NB4 (cell line): Measurements from ENCODE around the gene ADGRG1.

Experiments used
- DNase-seq: peaks from one replicate; pipeline ENCODE4 v3.0.0; 2010; ENCODE audit warnings: low read depth
- H3K4me3 ChIP-seq: one replicate; pipeline ENCODE4 v1.5.1; 2011; ENCODE audit warnings: mild to moderate bottlenecking, low read depth, low read length, moderate library complexity
- MYC ChIP-seq: IDR thresholded peaks from 2 replicates; pipeline ENCODE4 v1.6.1; 2011; ENCODE audit warnings: low read depth, low read length
- POLR2A ChIP-seq: IDR thresholded peaks from 2 replicates; pipeline ENCODE4 v1.6.1; 2011; ENCODE audit warnings: mild to moderate bottlenecking; ENCODE audit not compliant: insufficient read length; ENCODE audit errors: extremely low read depth
- TF ChIP-seq, protein P1 (sequence below): IDR thresholded peaks from 2 replicates; pipeline ENCODE4 v1.6.1; 2011; ENCODE audit warnings: low read depth, low read length
- TF ChIP-seq, protein P2 (sequence below): IDR thresholded peaks from one replicate; pipeline ENCODE4 v1.5.1; 2012; ENCODE audit warnings: low read depth, low read length

ADGRG1 gene

DNA sequence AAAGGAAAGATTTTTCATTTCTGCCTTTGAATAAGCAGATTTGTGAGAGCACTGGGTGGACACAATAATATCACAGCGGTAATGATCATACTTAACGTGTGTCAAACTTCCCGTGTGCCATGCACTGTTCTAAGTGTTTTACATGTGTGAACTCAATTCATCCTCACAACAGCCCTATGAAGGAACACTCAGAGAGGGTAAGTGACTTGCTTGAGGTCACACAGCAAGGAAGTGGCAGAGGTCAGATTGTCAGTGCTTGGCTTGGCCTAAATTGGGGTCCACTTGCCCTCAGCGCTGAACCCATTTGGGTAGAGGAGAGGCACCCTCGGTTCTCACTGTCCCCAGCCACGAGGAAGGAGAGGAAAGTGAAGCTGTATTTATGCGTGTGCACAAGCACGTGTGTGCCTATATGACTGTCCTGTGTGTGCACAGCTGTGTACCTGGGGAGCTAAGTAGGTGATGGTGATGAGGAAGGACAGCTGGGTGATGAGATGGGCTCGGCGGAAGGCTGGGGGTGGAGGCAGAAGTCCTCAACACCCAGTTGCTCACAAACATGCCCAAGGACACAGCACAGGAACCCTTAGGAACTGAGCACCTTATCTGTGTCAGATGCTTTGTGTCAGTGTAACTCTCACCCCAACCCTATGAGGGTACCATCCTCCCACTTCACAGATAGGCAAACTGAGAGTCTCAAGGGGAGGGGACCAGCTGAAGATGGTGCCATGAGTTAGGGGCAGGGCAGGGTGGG, 29.9 kb downstream of the ADGRG1 start:
- DNase-seq, result no peak
- no peak for TF ChIP-seq MYC
- TF ChIP-seq, protein P1, sequence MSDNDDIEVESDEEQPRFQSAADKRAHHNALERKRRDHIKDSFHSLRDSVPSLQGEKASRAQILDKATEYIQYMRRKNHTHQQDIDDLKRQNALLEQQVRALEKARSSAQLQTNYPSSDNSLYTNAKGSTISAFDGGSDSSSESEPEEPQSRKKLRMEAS, result no peak
- TF ChIP-seq, protein P2, sequence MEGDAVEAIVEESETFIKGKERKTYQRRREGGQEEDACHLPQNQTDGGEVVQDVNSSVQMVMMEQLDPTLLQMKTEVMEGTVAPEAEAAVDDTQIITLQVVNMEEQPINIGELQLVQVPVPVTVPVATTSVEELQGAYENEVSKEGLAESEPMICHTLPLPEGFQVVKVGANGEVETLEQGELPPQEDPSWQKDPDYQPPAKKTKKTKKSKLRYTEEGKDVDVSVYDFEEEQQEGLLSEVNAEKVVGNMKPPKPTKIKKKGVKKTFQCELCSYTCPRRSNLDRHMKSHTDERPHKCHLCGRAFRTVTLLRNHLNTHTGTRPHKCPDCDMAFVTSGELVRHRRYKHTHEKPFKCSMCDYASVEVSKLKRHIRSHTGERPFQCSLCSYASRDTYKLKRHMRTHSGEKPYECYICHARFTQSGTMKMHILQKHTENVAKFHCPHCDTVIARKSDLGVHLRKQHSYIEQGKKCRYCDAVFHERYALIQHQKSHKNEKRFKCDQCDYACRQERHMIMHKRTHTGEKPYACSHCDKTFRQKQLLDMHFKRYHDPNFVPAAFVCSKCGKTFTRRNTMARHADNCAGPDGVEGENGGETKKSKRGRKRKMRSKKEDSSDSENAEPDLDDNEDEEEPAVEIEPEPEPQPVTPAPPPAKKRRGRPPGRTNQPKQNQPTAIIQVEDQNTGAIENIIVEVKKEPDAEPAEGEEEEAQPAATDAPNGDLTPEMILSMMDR, result no peak
- no peak for TF ChIP-seq POLR2A
- no peak overlapping the region for H3K4me3 ChIP-seq

DNA sequence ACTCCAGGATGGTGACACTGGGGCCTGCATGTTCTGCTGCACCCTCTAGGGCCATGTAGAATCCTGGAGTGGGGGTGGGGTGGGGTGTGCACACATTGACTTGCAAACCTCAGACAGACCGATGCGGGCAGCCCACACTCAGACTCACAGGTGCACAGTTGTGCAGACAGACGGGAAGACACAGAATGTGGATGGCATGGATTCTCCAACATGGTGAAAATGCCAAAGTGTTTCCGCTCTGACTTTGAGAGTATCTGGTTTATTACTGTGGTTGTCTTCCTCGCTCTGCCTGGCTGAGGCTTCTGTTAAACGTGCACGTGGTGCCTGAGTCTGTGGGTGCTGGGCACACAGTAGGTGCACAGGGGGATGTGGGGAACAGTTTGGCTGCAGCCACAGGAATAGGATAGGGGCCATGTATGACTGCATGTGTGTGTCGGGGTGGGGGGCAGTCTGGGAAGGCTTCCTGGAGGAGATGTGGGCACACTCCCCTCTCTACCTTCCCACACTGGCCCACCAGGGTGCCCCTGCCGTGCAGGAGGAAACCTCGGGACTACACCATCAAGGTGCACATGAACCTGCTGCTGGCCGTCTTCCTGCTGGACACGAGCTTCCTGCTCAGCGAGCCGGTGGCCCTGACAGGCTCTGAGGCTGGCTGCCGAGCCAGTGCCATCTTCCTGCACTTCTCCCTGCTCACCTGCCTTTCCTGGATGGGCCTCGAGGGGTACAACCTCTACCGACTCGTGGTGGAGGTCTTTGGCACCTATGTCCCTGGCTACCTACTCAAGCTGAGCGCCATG, 30.6 kb downstream of the ADGRG1 start:
- no peak for DNase-seq
- no peak overlapping the region for H3K4me3 ChIP-seq
- TF ChIP-seq, protein P2, result no peak
- no peak for TF ChIP-seq POLR2A
- TF ChIP-seq, protein P1, result no peak
- no peak for TF ChIP-seq MYC

DNA sequence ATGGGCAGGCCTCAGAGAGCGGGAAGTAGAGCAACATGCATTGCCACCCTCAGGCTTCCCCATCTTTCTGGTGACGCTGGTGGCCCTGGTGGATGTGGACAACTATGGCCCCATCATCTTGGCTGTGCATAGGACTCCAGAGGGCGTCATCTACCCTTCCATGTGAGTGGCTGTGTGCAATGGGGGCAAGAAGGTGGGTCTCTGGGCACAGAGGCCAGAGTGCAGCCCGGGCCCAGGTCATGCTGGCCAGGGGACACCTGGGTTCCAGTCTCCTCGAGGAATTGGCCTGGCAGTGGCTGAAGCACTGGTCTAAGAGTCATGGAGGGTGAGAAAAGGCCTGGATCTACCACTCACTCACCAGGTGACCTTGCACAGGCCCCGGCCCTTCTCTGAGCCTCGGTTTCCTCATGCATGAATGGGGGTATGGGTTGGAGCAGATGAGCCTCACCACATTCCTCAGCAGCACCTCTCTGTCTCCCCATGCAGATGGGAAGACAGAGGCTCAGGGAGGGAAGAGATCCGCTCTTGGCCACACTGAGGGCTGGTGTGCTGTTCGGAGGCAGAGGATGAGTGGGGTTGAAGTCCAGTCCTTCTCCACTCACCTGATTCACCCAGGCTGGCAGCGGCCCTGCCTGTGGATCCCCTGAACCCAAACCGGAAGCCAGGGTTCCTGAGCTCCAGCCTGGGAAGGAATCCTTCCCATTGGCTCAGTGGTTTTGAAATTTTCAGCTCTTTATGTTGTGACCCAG, 32.5 kb downstream of the ADGRG1 start:
- no peak overlapping the region for H3K4me3 ChIP-seq
- DNase-seq, result peak; percentile 51
- TF ChIP-seq, protein P2, result peak; percentile 35
- TF ChIP-seq, protein P1, result no peak

DNA sequence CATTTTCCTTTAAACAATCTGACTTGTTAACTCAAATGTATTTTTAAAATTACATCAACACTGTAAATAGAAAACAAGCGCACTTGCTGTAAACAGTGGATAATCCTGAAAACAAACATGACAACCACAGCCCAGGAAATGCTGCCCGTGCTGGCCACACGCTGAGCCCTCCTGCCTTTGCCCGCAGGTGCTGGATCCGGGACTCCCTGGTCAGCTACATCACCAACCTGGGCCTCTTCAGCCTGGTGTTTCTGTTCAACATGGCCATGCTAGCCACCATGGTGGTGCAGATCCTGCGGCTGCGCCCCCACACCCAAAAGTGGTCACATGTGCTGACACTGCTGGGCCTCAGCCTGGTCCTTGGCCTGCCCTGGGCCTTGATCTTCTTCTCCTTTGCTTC, 33.1 kb downstream of the ADGRG1 start:
- TF ChIP-seq MYC (no peak), POLR2A (no peak)
- TF ChIP-seq, protein P1, result no peak
- TF ChIP-seq, protein P2, result no peak

DNA sequence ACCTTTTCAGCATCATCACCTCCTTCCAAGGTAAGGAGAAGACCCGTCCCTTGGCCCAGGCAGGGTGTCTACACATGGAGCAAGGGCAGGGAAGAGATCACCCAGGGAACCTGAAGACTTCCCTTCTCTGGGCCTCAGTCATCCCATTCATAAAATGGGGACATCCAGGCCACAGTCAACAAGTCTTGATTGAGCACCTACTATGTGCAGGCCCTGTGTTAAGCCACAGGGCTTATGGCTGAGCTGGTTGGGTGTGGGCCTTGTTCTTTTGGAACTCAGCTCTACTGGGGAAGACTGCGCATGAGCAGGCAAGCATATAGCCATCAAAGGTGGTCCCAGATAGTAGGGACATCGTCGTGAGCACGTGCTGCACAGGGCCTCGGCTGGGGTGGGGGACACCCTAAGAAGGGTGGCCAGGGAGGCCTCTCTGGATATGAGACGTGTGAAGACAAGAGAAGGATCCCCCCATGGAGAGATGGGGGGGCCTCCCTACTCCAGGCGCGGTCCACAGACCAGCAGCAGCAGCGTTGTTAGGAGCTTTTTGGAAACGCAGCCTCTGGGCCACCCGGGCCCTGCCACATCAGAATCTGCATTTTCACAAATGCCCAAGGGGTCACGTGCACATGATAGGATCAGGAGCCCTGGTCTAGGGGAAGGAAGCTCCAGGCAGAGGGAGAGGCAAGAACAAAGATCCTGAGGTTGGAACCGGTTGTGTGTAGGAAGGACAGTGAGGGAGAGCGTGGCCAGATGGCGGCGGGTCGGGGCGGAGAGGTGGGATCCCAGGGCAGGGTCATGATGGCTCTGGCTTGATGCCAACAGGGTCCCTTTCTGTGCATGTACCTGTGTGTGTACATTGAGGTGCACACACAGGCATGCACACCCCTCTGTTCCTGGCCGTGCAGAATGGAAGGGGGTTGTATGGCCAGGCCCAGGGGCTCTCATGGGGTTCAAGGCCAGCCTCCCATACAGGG, 33.8 kb downstream of the ADGRG1 start:
- TF ChIP-seq, protein P2, result no peak
- TF ChIP-seq, protein P1, result no peak
- TF ChIP-seq MYC (no peak), POLR2A (no peak)
- DNase-seq, result no peak
- no peak overlapping the region for H3K4me3 ChIP-seq

More for the DNA sequence above, 33.1 kb downstream of the ADGRG1 start:
- H3K4me3 ChIP-seq, result no peak overlapping the region
- DNase-seq, result no peak
